ENCODE measurements around the gene FUCA2.
"Not testable (repeated sequence)": the region's sequence is repeated elsewhere in the genome, so short reads cannot be mapped to it uniquely, and the experiment has no call there.

Gene FUCA2

GRCh38 chr6:143490244-143490643 is 21.3 kb downstream of the FUCA2 start:
- ATAC-seq (no peak), DNase-seq (ENCODE audit: low spot score in 2 of 2) (no peak)
- no peaks in the 10 kb centered on the region for H3K4me1 Mint-ChIP-seq
- H3K4me3 Mint-ChIP-seq = no peak overlapping the region
- peaks cover 27% of the 10 kb centered on the region for H3K36me3 Mint-ChIP-seq
- no peaks in the 10 kb centered on the region for H3K9me3 Mint-ChIP-seq
- H3K27ac Mint-ChIP-seq = no peak overlapping the region

DNA sequence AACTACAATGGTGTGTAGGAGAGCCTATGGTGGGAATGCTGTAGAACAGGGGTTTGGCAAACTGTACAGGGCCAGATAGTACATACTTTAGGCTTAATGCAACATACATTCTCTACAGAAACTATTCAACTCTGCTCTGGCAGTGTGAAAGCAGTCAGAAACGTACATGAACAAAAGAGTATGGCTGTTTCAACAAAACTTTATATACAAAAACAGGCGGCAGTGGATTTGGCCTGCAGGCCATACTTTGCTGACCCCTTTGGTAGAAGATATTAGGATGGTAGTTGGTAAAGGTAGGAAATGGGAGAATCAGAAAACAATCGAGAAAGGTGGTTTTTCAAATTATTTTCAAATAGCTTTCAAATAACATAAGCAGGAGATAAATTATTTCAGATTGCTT is 24.8 kb downstream of the FUCA2 start:
- Mint-ChIP-seq H3K4me1 (no peaks in the 10 kb centered on the region), H3K27ac (no peak overlapping the region), H3K36me3 (peaks cover 11% of the 10 kb centered on the region), H3K4me3 (no peak overlapping the region), H3K9me3 (no peaks in the 10 kb centered on the region)
- no peak for ATAC-seq
- no peak for DNase-seq (ENCODE audit: low spot score in 2 of 2)

DNA sequence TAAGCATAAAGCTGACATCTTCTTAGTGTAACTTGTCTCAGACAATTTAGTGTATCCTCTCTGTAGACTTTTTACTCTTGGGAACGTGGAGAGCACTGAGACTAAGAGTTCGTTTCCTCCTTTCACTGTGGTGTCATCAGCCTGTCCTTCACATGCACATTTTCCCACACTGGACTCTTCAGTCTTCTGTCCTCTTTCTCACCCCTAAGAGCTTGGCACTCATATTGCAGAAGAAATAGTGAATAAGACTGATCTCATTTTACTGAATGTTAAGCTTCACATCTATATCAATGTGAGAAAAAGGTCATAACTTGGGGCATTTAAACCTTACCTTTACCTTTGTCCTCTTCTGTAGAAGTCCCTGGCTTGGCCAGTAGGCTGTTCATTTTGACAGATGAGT is 25.6 kb downstream of the FUCA2 start:
- ATAC-seq (no peak), DNase-seq (ENCODE audit: low spot score in 2 of 2) (no peak)
- H3K9me3 Mint-ChIP-seq = no peaks in the 10 kb centered on the region
- H3K4me3 Mint-ChIP-seq = no peak overlapping the region
- no peaks in the 10 kb centered on the region for H3K4me1 Mint-ChIP-seq
- no peak overlapping the region for H3K27ac Mint-ChIP-seq
- H3K36me3 Mint-ChIP-seq = peaks cover 11% of the 10 kb centered on the region

DNA sequence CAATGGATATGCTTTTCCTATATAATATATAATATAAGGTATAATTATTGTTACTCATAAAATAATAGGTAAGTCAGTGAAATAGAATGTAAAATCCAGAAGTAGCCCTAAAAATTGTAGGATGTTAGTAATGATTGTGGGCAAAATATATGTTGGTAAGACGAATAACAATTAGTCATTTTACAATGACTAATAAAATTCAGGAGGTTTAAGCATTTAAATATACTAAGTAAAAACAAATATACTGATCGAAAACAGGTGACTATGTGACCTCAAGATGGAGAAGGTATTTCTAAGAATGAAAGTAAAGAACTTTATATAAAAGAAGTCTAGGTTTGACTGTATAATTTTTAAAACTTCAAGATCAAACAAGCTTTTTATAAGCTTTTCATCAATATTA is 28.9 kb downstream of the FUCA2 start:
- no peaks in the 10 kb centered on the region for H3K9me3 Mint-ChIP-seq
- DNase-seq (ENCODE audit: low spot score in 2 of 2) (no peak), ATAC-seq (no peak)
- H3K4me1 Mint-ChIP-seq = no peaks in the 10 kb centered on the region
- no peak overlapping the region for H3K4me3 Mint-ChIP-seq
- H3K27ac Mint-ChIP-seq = no peak overlapping the region
- H3K36me3 Mint-ChIP-seq = peaks cover 9% of the 10 kb centered on the region

DNA sequence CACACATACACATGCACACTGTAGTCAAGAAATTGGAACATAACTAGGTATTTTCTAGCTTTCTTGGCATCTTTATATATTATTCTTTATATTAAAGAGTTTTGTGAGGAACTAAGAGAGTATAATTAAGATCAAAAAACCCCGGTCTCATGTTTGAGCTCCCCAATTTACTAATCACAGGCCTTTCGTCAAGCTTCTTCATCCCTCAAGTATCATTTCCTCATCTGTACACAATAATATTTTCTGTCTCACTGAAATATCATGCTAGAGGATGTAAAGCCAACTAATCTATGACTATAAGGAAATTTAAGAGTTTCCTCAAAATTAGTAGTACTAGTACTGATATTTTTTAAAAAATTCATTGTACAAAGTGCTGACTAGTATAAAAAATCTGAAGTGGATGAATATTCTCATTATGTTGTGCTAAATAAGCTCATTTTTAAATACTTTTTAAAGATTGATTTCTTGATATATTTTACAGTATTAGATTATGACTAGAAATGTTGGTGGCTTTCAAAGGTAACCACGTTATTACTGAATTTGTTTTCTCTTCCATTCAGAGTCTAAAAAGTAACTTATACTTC is 32.9 kb downstream of the FUCA2 start:
- Mint-ChIP-seq H3K4me1 (no peaks in the 10 kb centered on the region), H3K9me3 (no peaks in the 10 kb centered on the region), H3K4me3 (no peak overlapping the region), H3K36me3 (peaks cover 36% of the 10 kb centered on the region), H3K27ac (no peak overlapping the region)
- DNase-seq (ENCODE audit: low spot score in 2 of 2) (no peak), ATAC-seq (no peak)

GRCh38 chr6:143476545-143476944 is 35.0 kb downstream of the FUCA2 start:
- Mint-ChIP-seq H3K4me1 (no peaks in the 10 kb centered on the region), H3K27ac (no peak overlapping the region), H3K9me3 (no peaks in the 10 kb centered on the region), H3K36me3 (peaks cover 51% of the 10 kb centered on the region), H3K4me3 (no peak overlapping the region)
- no peak for ATAC-seq
- no peak for DNase-seq (ENCODE audit: low spot score in 2 of 2)

- H3K9me3 Mint-ChIP-seq = no peaks in the 10 kb centered on the region
- no peak overlapping the region for H3K4me3 Mint-ChIP-seq
- DNase-seq (ENCODE audit: low spot score in 2 of 2) (no peak), ATAC-seq (no peak)
- H3K36me3 Mint-ChIP-seq = peaks cover 58% of the 10 kb centered on the region
- H3K4me1 Mint-ChIP-seq = peaks cover 6% of the 10 kb centered on the region
- no peak overlapping the region for H3K27ac Mint-ChIP-seq
These were observed 39.7 kb downstream of the FUCA2 start for GRCh38 chr6:143471822-143472221.

- peaks cover 61% of the 10 kb centered on the region for H3K36me3 Mint-ChIP-seq
These were observed 42.7 kb downstream of the FUCA2 start for GRCh38 chr6:143468823-143469222.

GRCh38 chr6:143468026-143468425 is 43.5 kb downstream of the FUCA2 start:
- Mint-ChIP-seq H3K36me3 (peaks cover 57% of the 10 kb centered on the region), H3K4me3 (no peak overlapping the region), H3K27ac (no peak overlapping the region), H3K4me1 (peaks cover 6% of the 10 kb centered on the region), H3K9me3 (no peaks in the 10 kb centered on the region)
- DNase-seq (ENCODE audit: low spot score in 2 of 2) = no peak
- ATAC-seq = no peak

More at GRCh38 chr6:143468823-143469222, 42.7 kb downstream of the FUCA2 start:
- DNase-seq (ENCODE audit: low spot score in 2 of 2); ATAC-seq; H3K27ac Mint-ChIP-seq; H3K9me3 Mint-ChIP-seq; H3K4me3 Mint-ChIP-seq; H3K4me1 Mint-ChIP-seq: not testable (repeated sequence)

GRCh38 chr6:143465546-143465945 is 46.0 kb downstream of the FUCA2 start:
- Mint-ChIP-seq H3K27ac (no peak overlapping the region), H3K36me3 (peaks cover 56% of the 10 kb centered on the region), H3K4me3 (no peak overlapping the region), H3K9me3 (no peaks in the 10 kb centered on the region), H3K4me1 (peaks cover 6% of the 10 kb centered on the region)
- ATAC-seq = no peak
- DNase-seq (ENCODE audit: low spot score in 2 of 2) = no peak

DNA sequence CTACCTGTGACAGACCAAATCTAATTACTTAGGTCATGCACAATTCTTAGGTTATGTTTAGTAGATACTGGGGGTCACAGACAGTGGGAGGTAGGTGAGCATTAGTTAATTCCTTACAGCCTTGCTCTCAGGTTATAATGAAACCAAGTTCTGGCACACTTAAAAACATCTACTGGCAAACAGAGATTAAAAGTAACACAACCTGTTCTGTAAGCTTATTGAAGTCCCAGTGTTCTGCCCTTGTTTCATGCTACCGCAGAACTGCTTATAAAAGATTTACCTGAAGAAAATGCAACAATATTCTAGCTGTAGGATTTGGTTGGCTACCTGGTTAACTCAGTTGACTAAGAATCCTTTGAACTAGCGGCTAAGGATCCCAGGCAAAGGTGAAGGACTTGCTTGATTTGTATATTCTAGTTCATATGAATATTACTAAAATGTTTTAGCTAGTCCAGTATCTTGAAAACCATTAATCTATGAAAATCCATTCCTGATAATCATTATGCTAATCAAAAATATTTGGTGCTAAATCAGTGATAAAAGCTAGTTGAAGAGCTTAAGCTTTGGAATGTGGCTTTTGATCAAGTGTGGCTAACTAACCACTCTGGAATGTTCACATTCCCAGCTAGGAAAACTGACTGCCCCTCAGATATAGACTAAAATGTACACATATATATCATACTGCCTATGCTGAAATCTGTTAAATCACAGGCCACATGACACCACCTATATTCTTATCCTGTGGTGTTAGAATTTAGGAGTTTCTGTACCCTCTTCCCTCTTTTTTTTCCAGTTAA is 53.8 kb downstream of the FUCA2 start:
- Mint-ChIP-seq H3K27ac (no peak overlapping the region), H3K9me3 (no peaks in the 10 kb centered on the region), H3K4me3 (no peak overlapping the region), H3K4me1 (peaks cover 10% of the 10 kb centered on the region), H3K36me3 (peaks cover 40% of the 10 kb centered on the region)
- ATAC-seq (no peak), DNase-seq (ENCODE audit: low spot score in 2 of 2) (no peak)

- ATAC-seq (no peak), DNase-seq (ENCODE audit: low spot score in 2 of 2) (no peak)
- Mint-ChIP-seq H3K27ac (peak overlapping the region; percentile 98), H3K9me3 (no peaks in the 10 kb centered on the region), H3K4me1 (peaks cover 18% of the 10 kb centered on the region), H3K4me3 (peak overlapping the region; percentile 97), H3K36me3 (peaks cover 24% of the 10 kb centered on the region)
These were observed 60.0 kb downstream of the FUCA2 start for GRCh38 chr6:143451531-143451930.

DNA sequence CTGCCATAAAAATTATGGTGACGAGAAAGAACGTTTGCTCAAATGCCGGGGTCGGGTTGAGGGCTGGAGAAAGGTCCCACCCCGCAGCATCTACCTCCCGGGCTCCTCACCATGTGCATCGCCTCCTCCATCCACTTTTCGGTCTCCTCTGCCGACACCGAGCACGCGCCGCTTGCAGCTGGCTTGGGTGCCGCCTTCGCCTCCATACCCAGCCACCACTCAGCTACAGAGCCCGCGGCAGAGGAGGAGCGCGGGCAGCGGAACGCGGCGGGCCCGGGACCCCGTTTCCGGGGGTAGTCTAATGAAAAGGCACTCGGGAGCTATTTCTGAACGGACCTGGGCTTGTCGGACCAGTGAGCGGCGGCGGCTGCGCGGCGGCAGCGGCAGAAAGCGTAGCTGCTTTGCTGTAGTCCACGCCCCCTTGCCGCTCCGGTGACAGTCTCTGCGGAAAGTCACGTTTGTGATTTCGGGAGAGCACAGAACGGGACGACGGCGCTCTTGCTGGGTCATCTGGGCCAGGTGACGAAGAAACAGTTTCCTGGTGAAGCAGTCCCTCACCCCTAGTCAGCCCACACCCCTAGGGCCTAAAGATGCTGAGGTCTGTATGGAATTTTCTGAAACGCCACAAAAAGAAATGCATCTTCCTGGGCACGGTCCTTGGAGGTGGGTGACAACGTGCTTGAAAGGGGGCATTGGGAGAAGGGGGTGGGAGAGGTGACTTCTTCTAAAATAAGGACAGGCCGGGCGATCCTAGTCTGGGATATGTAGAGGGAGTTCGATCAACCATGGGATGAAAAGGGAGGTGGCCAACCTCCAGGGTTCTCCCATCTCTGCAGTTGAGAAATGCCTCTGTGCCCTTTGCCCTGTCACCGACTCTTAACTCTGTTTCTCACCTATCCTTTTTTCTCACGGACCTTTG is 60.8 kb downstream of the FUCA2 start, which contains the start of the genes ADAT2 and PEX3:
Gene ADAT2, minus strand, starts transcription at position 243 of the 919 bp plus-strand sequence. Its CDS starts 37 bp downstream, at position 206.
Gene PEX3, plus strand, starts transcription at position 353 of the 919 bp plus-strand sequence. Its CDS starts 238 bp downstream, at position 591.
- no peaks in the 10 kb centered on the region for H3K9me3 Mint-ChIP-seq
- ATAC-seq (peak; percentile 99), DNase-seq (ENCODE audit: low spot score in 2 of 2) (peak; percentile 88 to 97)
- H3K4me3 Mint-ChIP-seq = peak within 1 kb of the TSS; percentile 97
- H3K27ac Mint-ChIP-seq = peak within 1 kb of the TSS; percentile 98
- peaks cover 18% of the 10 kb centered on the region for H3K4me1 Mint-ChIP-seq
- H3K36me3 Mint-ChIP-seq = peaks cover 24% of the 10 kb centered on the region

GRCh38 chr6:143449714-143450452 is 61.6 kb downstream of the FUCA2 start:
- H3K4me3 Mint-ChIP-seq = peak overlapping the region; percentile 97
- H3K9me3 Mint-ChIP-seq = no peaks in the 10 kb centered on the region
- H3K27ac Mint-ChIP-seq = peak overlapping the region; percentile 98
- ATAC-seq (no peak), DNase-seq (ENCODE audit: low spot score in 2 of 2) (peak; percentile 35 to 88)
- peaks cover 15% of the 10 kb centered on the region for H3K4me1 Mint-ChIP-seq
- H3K36me3 Mint-ChIP-seq = peaks cover 20% of the 10 kb centered on the region

All from stimulated activated effector memory CD8-positive, alpha-beta T cell treated with anti-CD3 and anti-CD28 coated beads, Interleukin-12 subunit alpha, Interleukin-12 subunit beta, amount 100 ng/mL, for 72 hours (primary cell).